ENCODE data around the gene SORCS2.

Gene SORCS2

DNA sequence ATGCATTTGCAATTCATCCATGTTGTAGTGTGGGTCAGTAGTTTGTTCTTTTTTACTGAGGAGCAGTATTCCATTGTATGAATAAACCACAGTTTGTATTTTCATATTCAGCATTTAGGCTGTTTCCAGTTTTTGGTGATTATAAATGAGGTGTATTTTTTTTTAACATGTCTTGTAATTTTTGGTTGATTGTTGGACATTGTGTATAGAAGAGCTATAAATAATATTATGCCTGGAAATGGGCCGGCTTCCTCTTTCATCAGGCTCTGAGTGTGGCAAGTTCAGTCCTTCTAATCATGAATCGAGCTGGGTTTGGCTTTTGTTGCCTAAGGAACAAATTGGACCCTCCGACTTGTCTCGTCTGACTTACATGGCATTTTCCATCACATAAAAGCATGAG lies 126.7 kb downstream of the SORCS2 start:
- in situ Hi-C loops (cut with MboI; ENCODE audit: low sequenced_read_pairs), result no loop called here

DNA sequence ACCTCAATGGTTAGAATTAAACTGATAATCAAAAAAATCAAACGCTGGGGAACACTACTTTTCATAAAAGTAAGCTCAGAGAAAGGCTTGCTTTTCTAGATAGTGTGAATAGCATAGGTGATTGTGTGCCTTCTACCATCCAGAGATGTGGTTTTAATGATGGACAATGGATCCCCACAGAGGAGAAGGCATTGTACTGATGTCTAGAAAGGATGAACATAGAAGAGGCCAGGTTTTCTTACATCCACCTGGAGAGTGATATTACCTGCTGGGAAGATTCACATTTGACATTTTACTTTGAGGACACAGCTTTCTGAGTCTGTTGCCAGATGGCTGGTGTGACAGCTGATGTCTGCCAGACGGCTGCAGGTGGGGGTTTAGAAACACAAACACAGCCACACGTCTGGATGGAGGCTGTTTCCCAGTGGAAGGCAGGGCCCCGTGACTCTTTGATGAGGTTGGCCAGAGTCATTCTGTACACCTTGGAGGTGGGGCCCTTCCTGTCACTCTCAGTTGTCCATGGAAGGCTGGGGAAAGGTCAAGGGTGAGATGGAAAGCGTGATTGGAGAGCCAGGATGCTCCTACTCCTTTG lies 128.0 kb downstream of the SORCS2 start:
- in situ Hi-C loops (cut with MboI; ENCODE audit: low sequenced_read_pairs), result no loop called here

DNA sequence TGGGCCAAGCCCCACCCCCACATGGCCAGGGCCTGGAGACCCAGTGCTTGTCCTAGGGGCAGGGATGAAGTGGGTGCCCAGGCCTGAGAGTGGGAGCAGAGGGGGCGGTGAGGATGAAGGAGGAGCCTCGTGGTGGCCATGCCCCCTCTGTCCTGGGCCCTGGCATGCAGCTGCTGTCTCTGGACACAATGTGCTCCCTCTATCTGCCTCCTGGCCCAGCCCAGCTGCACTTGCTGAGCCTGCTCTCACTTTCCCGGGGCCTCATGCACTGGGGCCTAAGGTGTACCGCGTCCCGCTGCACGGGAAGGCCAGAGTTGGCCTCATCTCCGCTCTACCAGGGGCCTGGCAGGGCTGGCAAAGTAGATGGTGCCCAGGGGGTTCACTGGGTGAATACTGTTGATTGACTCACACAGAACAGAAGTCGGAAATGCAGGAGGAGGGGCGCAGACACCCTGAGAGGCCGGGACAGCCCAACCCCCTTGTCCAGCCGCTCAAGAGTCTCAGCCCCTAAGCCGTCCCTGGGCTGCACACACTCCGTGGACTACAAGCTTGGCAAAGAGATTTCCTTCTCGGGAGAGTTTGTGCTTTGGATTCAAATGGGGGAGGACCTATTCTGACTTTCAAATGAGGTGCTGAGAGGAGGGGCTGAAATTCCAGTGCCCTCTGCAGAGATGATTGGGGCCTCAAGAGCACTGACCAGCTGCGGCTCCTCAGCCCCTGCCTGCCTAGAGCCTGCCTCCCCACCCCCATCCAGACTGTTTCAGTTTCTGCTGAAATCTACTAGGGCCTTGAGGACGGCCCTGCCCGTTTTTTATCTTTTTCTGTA lies 130.0 kb downstream of the SORCS2 start:
- in situ Hi-C loops (cut with MboI; ENCODE audit: low sequenced_read_pairs), result no loop called here

DNA sequence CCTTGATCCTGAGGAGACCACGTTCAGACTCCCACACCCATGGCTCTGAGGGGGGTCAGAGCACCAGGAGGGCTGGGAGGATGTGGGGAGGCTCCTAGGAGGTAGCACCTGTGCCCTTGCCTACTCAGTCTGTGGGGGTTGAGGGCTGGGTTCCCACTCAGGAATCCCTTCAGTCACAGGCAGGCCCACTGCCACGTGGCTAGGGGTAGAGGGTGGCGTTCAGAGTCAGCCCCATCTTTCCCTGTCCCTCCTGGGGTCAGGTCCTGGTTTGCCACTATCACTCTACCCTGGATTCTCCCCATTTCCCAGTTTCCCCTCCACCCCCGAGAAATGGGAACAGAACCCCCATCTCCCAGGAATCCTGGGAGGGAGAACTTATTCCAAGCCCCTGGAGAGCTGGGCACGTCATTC lies 131.1 kb downstream of the SORCS2 start:
- in situ Hi-C loops (cut with MboI; ENCODE audit: low sequenced_read_pairs), result no loop called here

DNA sequence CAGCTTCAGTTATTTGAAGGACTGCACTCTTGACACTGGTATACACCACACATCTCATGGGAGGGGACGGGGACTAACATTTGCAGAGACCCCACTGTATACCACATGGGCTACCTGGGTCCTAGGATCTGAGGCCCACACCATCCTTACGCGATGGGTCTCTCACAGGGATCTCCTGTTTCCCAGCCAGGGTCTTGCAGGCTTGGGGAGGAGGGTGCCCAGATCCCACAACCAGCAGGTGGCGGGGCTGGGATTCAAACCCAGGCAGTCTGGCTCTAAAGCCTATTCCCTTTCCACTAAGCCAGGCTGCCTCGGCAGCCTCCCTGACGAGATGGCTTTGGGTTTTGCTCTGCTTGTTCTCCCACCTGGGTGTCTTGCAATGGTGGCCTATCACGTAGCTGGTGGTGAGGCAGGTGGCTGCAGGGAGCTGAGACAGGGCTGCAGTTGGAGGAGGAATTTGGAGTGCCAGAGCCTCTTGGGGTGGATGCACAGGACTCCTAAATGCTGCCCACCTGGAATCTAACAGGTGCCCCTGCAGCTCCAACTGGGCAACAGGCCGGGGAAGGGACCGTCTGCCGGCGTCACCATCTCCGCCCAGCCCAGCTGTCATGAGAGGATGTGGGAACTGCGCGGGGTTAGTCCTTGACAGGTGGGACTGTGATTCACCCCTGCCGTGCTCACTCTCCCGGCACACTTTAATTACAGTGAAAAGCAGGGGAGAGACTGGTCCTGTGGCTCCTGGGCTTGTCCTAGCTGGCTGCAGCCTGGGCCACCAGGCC lies 131.7 kb downstream of the SORCS2 start:
- in situ Hi-C loops (cut with MboI; ENCODE audit: low sequenced_read_pairs), result no loop called here

DNA sequence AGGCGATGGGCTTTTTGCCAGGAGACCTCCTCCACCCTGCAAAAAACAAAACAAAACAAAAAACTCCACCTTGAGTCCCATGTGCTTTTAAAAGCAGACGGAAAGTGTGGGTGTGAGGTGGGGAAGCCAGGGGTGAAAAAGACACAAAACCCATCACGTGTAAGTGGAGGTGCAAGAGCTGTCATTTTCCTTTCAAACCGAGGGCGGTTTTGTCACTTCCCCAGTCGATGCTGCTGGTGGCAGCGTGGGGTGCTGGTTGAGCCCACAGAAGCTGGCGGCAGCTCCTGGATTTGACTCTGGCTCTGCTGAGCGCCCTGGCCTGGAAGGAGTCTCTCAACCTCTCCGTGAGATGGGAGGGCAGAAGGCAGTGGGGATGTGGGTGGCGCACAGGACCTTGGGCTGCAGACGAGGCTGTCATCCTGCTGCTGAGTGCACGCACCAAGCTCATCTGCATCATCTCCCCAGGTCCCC lies 132.3 kb downstream of the SORCS2 start:
- in situ Hi-C loops (cut with MboI; ENCODE audit: low sequenced_read_pairs), result no loop called here

DNA sequence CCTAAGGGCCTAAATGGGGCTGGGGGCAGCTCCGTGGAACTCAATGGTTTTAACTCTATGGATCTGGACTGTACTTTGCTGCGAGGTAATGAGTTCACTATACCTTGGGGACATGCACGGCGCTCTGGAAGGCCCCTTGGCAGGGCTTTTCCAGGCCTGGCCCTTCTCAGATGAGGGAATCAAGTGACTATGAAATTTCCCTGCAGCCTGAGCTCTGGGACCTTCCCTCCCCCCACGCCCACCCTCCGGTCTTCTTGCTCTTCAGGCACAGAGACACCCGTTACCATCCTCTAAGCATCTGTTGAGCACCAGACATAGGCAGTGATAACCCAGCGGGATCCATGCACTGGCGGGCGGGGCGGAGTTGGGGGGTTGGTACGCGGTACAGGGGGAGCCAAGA lies 133.2 kb downstream of the SORCS2 start:
- in situ Hi-C loops (cut with MboI; ENCODE audit: low sequenced_read_pairs), result no loop called here

DNA sequence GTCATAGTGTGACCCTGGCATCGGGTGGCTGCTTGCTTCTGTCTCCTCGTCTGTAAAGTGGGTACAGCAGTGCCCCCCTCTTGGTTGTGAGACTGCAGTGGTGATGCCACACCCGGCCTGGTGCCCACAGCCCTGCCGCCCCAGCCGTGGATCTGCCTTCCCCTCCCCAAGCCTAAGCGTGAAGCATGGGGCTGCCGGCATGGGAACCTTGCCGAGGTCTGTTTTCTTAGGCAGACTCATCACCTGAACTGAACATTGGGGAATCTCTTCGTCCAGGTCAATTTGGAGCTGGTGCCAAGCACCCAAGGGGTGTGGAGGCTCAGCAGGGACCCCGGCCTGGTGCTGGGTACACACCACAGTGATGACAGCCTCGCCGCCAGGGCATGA lies 134.0 kb downstream of the SORCS2 start:
- in situ Hi-C loops (cut with MboI; ENCODE audit: low sequenced_read_pairs), result no loop called here

DNA sequence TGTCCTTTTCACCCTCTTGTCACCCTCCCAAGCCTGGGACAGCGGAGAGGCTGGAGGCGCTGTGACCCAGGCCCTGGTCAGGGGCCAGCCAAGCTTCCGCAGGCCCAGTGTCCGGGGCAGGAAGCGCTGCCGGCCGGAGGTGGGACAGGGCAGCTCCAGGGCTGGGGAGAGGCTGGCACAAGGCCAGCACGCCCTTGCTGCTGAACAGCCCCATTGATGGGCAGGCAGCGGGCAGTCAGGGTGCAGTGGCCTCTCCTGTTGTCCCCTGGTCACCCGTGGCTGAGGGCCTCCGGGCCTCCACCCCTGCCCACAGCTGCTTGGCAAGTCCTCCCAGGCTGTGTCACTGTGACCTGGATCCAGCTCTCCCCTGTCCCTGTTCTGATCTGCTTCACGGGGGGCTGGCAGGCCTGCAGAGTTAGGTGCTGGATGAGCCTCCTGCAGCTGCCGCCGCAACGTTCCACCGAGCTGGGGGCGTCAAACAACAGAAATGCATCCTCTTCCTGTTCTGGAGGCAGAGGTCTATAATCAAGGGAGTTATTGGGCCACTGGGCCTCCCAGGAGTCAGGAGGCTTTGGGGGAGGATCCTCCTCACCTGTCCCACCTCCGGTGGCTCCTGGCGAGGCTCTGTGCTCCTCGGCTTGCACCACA lies 134.5 kb downstream of the SORCS2 start:
- in situ Hi-C loops (cut with MboI; ENCODE audit: low sequenced_read_pairs), result no loop called here

DNA sequence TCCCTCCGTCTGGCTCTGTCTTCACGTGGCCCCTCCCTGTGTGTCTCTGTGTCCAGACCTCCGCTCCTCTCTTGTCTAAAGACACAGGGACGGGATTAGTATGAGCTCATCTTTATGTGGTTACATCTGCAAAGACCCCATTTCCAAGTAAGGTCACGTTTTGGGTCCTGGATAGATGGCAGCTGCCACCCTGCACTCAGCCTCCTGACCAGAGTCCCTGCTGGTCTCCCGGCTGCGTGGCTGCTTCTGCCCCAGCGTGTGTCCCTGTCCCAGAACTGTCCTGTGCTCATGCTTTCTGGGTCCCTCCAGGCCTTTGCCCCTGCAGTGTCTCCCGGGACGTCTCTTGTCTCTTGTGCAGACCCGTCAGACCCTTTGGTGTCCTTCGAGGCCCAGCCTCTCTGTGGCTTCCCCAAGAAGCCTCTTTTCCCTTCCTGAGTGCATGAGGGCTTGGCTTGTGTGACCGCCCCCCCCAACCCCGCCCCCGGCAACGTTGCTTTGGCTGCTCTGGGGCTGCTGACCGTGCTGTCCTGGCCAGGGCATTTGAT lies 135.1 kb downstream of the SORCS2 start:
- in situ Hi-C loops (cut with MboI; ENCODE audit: low sequenced_read_pairs), result no loop called here

DNA sequence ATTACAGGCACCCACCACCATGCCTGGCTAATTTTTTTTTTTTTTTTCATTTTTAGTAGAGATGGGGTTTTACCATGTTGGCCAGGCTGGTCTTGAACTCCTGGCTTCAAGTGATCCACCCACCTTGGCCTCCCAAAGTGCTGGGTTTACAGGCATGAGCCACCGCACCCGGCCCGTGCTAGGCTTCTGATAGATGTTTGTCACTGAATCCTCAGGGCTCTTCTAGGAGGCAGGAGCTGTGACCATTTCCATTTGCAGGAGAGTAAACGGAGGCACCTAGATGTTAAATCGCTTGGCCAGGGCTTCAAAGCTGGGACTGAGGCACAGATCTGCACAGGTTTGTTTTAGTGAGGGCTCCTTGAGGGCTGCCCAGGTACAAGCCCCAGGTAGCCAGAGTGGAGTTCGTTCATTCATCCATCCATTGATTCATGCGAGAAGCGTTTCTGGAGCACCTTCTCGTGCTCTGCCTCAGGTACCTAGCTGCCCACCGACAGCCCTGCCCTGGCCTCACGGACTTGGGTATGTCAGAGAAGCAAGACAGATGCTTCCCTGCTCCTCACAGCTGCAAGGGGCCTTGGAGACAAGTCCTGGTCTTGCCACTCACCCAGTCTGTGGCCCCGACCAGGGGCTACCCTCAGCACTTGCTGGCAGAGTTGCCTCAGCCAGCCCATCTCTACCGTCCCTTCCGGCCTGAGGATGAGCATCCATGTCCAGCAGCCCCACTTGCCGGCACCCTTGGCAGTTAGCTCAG lies 136.0 kb downstream of the SORCS2 start:
- in situ Hi-C loops (cut with MboI; ENCODE audit: low sequenced_read_pairs), result no loop called here

DNA sequence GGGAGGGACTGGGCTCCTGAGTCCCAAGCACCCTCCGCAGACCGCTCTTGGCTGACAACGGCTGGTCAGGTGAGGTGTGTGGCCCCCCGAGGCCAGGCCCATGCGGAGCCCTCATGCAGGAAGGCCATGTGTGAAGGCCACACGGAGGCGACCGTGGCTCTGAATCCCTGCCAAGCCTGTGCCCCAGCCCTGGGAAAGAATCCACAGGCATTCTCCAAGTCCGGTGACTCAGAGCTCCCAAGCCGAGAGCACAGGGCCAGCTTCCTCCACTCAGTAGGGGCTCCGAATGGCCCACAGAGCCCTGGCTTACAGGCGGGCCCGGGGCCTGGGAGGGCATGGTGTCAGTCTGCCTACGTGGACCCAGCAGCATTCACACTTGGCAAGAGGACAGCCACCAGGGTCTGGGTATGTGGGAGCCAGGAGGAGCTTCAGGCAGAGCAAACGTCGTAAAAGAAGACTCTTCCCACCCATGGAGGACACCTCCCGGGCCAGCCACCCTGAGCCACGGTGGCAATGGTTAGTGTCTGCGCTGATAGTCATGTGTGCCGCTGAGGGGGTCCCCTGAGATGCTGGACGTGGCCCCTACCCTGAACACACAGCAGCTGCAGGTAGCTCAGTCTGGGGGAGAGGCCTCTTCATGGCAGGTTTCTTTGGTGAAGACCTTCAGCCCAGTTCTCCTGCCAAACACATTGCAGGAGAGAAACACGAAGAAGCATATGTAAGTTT lies 136.7 kb downstream of the SORCS2 start:
- in situ Hi-C loops (cut with MboI; ENCODE audit: low sequenced_read_pairs), result no loop called here

DNA sequence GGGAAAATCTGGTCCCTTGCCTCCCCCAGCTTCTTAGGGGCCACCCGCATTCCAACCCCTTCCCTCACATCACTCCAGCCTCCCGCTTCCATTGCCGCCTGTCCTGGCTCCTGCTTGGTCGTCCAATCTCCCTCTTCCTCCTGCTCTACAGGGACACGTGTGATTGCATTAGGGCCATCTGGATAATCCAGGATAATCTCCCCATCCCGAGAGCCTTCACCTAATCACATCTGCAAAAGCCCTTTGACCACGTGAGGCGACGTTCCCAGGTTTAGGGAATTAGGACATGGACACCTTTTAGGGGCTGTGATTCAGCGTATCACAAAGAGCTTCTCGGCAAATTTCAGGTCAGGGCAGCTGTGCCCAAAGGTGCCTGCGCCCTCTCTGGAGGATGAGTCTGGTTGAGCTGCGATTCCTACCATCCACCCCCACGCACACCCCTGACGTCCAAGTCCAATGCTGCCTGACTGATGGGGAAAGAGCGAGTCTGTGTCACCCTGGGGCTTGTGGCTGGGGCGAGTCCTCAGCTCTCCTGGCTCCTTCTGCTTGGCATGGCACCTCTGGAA lies 137.8 kb downstream of the SORCS2 start:
- in situ Hi-C loops (cut with MboI; ENCODE audit: low sequenced_read_pairs), result no loop called here

DNA sequence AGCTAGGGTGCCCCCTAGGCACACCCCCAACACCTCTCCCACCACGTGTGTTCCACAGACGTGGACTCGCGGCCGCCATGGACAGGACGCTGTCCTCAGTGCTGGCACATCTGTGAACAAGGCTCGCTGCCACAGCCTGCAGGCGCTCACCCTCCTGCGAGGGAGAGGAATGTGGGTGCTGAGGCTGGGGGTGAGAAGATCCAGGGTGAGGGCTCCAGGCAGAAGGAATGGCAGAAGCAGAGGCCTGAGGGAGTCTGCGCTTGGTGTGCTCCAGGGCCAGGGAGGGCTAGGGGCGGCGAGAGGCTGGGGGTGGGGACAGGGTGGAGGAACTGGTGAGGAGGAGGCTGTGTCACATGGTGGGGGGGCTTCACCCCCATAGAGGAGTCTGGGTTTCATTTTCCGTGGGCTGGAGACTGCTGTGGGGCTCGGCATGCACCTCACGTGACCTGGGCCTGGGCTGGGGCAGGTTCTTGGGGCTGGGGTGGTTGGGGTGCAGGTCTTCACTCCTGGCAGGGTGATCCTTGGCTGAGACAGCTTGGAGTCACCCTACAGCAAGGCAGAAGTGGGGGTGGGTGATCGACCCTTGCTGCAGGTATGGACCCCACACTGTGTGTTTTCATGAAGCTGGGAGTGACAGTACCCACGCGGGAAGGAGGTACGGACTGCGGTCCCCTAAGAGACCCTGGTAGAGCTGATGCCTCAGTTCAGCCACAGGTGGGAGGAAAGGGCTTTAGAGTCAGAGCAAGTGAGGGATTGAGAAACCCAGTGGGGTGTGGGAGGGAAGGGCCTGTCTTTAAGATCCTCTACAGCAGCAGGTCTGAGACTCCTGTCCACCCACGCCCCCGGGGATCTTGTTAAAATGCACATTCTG lies 138.7 kb downstream of the SORCS2 start:
- in situ Hi-C loops (cut with MboI; ENCODE audit: low sequenced_read_pairs), result no loop called here

DNA sequence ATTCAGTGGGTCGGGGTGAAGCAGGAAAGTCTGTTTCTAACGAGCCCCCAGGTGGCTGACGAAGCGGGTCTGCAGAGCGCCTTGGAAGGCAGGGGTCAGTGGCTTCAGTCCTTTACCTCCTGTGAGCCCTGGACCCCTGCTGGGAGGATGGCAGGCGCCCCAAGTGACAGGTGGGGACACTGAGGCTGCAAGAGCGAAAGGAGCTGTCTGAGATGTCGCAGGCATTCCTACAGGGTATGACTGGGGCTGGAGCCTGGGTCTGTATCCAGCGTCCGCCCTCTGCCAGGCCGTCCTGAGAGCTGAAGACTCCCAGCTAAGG lies 139.3 kb downstream of the SORCS2 start:
- in situ Hi-C loops (cut with MboI; ENCODE audit: low sequenced_read_pairs), result no loop called here

DNA sequence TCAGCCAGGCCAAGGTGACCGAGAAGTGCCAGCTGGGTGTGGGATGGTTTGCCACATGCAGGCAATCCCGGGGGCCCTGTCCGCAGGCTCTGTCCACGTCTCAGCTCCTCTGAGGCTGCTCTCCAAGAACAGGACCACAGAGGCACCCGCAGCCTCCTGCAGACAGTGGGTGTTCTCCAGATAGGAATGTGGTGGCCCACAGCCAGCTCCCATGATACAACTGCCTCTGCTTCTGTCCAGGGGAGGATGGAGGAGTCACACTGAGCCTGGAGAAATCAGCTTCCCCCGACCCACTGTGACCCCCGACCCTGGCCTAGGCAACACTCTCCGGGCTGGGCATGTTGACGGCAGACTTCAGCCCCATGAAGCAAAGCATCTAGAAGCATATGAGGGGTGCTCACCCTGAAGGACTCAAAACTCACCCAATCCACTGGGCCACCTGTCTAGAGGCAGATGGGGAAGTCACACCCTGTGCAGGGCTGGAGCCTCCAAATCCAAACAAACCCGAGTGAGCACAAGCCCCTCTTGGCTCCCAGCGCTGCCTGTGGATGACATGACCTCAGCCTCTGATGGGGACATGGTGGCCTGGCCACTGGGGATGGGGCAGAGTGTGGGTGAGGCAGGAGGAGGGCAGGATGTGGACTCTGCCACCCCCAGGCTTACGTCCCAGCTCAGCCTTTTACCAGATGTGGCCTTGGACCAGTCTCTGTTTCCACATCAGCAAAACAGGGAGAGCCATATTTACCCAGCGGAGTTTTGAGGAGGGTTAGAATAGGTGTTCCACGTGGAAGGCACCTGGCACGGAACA lies 140.1 kb downstream of the SORCS2 start:
- in situ Hi-C loops (cut with MboI; ENCODE audit: low sequenced_read_pairs), result no loop called here

DNA sequence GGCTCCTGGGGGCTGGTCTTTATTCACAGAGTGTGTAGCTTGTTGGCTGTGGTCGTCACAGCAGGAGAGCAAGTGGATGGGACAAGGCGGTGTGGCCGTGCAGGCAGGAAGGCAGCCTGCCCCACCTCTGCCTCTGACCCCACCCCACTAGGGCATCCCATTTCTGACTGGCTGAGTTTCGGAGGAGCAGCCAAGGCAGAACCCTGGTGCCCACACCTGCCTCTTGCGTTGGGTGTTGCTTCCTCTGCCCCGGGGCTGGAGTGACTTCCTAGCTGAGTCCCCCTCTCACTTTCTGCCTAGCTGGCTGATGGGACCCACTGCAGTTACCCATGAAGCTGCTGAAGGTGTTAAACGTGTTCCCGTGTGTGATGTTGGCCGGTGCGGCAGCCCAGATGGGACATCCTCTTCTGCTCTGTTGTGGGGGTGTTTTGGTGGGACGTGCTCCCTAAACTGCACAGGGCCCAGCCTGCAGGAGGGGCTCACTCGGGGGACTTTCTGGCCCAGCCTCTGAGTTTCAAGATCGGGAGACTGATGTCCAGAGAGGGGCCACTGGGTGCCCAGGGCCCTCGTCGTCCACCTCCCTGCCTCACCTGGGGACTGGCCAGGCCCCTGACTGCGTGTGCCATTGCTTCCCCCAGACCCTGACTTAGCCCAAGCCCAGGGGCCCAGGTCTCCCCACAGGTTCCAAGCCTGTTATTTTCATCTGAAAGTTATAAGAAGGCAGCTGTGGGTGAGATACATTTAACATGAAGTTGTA lies 140.9 kb downstream of the SORCS2 start:
- in situ Hi-C loops (cut with MboI; ENCODE audit: low sequenced_read_pairs), result no loop called here
